Measurements from ENCODE around the gene RFX3.

RFX3 gene

DNA sequence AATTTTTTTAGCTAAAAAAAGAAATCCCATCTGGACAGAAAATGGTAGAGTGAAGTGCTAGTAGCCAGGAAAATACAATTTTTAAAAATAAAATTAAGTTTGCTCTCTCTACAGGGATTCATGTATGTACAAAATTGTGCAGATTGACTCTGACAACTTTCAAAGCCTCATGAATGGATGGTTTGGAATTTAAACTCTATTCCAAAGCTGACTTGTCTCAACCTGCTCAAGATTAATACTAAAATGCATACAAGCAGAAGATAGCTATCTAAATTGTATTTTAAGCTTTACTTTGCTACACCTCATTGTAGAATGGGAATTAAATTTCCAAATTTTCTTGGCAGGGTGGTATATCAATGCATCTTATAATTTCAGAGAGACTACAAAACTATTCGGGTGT lies 257.6 kb downstream of the RFX3 start:
- DNase-seq: no peak

DNA sequence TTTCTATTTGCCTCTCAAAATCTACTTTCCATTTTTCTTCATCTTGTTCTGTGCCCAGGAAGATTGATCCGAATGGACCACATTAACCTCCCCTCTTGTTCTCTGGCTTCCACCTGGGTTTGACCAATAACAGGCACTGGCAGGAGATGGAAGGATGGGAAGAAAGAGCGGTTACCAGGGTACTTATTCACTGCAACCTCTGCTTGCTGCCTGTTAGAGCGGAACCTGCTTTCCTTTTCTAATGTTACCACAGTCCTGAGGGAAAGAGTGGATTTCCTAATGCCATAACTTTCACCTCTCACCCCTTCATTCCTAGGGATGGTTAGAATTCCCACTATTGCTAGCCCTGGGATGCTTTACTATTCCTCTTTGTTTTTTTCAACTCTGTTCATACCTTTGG lies 262.1 kb downstream of the RFX3 start:
- no peak for DNase-seq

DNA sequence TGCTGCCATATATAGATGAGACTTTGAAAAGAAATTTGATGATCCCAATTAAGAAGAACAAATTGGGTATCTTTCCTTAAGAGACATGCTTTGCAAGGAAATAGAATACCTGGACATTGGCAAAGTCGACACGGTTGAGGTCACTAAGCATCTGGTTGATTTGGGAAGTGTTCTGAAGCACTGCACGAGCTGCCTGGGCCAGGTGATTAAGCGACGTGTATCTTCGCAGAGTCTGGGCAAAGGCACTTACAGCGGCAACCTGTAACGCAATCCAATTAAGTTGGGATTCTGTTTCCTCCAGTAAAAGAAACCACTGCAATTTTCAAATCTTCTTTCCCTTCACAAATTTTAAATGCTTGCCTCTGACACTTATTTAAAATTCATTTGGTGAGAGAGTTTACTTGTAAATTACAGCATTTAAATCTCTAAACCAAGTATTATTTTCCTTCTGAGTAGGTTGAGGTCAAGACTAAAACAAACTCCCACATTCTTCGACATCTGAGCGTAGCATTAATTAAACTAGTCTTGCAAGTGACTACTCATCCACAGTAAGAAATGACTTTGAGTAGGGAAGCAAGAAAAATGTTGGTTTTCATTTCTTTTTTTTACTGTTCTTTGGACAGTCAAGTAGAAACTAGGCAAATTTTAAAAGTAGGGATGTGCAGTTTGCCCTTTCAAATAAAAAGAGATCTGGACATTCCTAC lies 262.8 kb downstream of the RFX3 start:
- no peak for DNase-seq

DNA sequence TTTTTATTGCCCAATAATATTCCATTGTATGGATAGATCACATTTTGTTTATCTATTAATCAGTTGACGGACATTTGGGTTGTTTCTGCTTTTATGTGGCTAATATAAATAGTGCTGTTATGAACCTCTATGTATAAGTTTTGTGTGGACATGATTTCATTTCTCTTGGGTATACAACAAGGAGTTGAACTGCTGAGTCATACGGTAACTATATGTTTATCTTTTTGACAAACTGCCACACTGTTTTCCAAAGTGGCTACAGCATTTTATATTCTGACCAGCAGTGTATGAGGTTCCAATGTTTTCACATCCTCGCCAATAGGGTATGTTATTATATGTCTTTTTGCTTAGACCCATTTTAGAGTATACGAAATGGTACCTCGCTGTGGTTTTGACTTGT lies 264.3 kb downstream of the RFX3 start:
- DNase-seq: no peak

DNA sequence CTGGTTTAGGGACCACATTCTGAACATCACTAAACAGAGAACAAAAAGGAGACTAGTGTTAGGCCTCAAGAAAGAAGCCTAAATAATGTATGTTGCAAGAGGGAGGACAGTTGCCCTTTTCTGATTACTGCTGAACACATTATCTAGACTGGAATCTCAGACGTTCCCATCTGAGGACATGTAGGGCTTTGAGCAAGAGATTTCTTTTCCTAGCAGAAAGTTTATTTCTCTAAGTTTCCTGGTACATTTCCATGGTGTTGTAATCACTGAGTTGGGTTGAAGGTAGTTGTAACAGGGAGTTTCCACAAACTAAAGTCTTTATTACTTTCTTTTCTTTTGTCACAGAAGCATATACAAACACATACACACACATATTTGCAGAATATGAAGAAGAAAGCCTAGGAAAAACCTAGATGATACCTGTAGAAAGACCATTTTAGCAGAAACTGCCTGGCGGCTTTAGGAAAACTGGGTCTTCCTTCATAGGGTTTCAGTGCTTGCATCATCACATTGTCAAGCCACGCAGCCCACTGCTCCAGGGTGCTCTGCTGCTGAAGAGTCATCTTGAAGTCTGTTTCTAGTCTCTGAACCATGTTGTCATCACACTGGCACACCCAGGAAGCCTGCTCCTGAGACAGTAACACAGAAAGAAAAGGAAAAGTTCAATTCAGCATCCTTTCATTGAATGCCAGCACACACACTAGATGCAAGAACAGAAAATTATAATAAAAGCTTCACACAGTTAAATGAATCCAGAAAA lies 269.1 kb downstream of the RFX3 start:
- no peak for DNase-seq

DNA sequence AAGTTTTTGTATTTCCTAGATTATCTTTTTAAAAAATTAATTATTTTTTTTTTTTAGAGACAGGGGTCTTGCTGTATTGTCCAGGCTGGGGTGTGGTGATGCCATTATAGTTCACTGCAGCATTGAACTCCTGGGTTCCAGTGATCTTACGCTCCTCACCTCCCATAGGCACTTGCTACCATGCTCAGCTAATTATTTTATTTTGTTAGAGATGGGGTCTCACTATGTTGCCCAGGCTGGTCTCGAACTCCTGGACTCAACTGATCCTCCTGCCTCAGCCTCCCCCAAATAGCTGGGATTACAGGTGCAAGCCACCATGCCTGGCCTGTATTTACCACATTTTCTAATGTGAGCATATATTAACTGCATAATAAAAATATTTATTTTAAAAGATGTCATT lies 274.5 kb downstream of the RFX3 start:
- no peak for DNase-seq

DNA sequence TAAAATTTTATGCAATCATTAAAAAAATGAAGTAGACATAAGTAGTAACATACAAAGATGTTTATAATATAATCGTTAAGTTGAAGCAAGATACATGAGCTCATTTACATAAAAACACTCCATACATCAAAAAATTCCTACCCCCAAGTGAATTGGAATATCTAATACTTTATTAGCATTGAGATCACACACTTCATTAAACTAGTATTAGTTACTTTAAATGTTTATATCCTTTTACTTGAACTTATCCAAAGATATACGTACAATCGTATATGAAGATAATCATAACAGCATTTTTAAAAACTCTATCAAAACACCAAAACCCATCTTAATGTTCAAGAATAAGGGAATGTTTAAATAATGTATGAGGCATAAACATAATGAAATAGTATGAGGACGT lies 275.1 kb downstream of the RFX3 start:
- DNase-seq: no peak

DNA sequence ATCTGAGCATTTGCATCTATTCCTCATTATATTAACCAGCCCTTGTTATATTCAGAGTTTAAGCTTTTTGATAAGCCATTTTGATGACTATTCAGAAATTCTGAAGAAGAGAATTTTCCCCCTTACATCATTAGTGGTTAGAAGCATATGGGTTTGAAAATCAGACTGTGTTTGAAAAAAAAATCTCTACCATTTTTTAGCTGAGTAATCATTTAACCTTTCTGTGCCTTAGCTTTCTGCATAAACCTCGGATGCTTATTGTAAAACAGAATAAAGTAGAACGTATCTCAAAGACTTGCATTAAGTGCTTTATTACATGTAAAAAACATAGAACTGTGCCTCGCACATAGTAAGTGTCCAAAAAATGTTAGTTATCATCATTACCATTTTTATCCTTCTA lies 278.6 kb downstream of the RFX3 start:
- DNase-seq: no peak

DNA sequence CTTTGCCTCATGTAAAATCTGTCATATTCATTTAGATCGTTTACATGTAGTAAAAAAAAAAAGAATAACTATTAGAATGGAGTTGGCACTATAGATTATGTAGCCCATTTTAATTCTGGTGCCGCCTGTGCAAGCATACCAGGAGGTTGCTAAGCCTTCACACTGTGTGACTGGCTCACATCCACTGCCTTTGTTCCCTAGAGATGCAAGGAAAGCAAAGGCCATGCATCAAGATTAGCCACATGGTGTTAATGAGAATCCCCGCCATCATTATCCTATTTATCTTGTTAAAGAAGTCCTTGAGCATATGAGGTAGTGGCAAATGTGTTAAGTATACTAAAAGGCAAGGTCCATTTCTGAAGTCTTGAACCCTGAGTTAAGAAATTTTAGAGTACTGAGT lies 279.6 kb downstream of the RFX3 start:
- DNase-seq: no peak

DNA sequence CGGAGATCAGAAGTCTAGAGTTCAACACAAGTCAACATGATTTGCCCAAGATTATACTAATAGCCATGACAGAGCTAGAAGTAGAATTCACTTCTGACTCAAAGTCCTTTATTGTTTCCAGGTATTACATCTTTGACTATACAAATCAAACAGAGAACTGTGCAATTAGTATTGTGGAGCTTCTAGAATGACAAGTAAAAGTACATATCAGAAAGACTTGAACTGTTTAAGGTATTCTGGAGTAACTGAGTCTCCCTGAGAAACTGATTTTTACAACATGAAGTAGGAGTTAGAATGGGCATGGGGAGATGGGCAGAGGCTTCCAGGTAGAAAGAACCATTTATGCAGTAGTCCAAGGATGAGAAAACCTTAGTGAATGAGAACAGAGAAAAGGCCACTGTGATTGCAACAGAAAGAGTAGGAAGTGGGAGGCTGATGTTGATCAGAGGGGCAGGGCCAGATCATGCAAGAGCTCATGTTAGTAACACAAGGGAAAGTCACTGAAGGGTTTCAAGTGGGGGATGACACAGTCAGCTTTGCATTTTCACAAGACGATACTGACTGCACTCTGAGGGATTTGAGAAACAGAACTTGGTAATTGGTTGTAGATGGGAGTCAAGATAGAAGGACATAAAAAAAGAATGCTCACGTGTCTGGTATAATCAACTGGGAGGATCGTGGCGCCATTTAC lies 280.7 kb downstream of the RFX3 start:
- no peak for DNase-seq

DNA sequence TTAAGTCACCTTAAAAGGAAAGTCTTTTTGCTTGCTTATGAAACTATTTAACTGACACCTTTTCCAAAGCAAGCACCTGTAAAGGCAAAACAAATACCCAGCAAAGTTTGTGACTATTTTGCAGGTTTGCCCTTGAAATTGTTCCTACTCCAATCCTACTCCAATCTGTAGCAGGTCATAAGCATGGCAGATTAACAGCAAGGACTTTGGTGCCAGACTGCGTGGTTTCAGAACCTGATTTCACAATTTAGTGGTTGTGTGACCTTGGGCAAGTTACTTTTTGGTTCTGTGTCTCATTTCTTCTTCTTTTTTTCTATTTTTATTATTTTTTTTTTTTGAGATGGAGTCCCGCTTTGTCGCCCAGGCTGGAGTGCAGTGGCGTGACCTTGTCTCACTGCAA lies 282.1 kb downstream of the RFX3 start:
- no peak for DNase-seq

DNA sequence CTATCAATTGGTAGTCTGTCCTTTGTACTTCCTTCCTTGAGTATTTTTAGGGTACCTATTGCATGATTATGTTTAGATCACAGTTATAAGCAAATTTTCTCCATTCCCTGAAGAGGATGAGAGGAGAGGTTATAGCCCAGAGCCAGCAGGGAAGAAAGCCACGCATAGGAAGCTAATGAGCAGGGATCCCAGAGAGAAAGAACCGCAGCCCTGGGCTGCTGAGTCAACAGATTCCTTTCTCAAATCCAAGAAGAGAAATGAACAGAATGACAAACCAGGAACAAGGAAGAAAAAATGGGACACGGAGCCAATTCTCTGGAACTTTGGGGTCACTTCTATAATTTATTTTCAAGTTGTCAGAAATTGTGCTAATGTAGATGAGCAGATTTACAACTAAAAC lies 284.5 kb downstream of the RFX3 start:
- no peak for DNase-seq

DNA sequence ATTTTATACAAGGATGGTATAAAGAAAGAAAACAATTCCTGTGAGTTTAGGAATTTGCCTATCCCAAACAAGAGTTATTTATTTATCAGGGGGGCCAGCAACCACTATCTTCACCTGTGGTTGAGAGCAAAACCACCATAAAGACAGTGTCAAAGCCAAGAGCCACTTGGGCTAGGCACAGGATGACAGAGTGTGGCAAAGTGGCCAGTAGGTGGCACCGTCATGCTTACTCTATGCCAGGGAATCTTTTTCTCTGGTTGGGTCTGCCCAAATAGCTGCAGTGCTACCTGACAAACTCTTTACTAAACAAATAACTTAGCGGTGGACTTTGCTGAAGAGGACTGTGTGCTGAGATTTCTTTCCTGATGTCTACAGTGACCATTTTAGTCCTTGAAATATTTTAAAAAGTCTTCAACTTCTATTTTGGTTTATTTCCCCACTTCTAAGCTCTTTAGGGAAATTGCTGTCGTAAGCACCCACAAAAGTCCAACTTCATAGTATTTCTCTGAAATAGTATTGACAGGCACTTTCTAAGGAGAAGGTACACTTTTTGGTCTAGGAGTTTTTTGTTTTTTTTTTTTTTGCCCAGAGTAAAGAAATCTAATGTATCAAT lies 285.0 kb downstream of the RFX3 start:
- peak; percentile 22 for DNase-seq

DNA sequence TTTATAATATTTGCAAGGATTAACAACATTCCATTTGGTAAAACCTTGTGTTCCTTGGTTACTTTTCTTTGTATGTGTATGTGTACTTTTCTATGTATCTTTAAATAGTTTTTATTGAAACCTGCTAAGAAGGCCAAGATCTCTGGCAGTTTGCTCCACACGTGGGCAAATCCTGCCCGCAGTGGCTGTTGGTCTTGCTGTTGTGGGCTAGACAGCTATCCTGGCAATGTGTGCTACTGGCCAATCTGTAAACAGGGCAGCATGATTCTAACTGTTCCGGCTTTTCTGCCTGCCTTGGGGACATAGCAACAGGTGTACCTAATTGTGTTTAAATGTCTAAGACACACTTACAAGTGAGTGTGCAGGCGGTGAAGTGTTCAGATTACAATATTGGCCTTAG lies 286.6 kb downstream of the RFX3 start:
- DNase-seq: no peak

DNA sequence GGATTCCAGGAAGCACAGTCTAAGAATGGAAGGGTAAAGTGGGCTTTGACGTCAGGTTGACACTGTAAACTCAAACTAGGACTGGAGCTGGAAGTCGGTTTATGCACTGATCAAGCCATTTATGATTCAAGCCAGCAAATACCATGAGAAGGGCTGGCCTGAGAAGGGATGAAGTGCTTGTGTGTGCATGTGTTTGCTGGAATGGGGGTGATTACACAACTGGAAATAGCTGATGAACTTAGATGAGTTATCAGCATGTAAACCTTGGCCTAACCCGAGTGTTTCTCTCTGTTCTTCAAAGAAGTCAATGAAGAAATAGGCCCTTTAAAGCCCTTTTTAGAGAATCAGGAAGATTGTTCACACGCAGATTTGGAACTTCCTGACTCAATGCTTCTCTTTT lies 287.6 kb downstream of the RFX3 start:
- no peak for DNase-seq

DNA sequence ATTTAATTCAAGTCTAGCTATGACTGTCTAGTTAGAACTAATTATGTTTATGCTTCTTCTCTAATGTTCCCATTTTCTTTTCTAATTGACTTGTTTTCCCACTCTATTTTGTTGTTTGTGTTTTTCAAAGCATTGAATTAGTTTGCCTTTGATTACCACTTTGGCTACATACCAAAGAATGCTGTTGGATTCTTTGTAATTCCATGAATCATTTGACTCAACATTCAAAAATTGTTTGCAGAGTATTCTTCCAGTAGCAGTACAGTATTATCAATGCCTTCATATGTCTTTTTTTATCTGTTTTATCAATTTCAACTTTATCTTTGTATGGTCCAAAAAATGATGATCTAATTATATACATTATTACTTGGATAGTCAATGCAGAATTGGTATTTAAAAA lies 288.7 kb downstream of the RFX3 start:
- no peak for DNase-seq

DNA sequence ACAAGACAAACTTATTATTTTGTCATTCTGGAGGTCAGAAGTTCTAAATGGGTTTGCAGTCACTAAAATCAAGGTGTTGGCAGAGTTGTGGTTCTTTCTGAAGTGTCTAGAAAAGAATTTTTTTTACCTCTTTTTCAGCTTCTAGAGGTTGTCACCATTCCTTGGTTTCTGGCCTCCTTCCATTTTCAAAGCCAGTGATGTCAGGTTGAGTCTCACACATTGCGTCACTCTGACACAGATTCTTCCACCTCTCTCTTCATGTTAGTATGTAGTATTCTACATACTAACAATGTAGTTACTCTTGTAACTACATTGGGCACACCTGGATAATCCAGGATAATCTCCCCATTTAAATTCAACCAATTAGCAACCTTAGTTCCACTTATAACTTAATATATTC lies 290.3 kb downstream of the RFX3 start:
- DNase-seq: no peak

DNA sequence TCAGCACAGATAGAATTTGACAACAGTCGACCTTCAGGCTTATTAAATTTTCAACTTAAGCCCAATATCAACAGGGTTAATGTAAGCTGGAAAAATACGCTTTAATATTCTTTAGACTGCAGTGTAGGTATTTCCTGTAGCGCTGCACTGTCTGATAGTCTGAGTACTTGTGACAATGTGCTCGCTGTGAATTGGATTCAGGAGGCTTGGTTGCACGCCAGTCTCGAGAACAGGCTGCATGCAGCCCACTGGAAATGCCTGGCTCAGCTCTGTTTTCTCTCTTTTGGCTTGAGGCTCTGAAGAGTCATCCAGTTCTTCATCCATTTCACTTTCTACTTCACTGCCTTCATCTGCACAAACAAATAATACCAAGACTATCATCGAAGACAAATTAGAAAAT lies 300.9 kb downstream of the RFX3 start:
- DNase-seq: no peak

DNA sequence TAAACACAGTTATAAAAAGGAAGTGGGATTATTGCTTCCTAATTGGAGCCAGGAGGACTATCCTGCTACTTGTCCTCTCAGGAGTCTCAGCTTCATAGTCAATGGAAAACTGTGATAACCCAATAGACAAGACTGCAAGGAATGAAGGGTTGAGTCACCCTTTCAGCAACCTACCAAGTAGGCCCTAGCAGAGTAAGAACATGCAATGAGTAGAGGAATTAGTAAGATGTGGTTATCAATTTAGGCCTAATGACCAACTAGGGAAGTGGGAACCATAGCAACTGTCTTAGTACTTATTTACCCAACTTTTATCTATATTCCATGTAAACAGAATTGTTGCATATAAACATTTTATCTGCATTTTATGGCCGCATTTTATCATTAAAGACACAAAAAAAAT lies 310.1 kb downstream of the RFX3 start:
- DNase-seq: no peak

DNA sequence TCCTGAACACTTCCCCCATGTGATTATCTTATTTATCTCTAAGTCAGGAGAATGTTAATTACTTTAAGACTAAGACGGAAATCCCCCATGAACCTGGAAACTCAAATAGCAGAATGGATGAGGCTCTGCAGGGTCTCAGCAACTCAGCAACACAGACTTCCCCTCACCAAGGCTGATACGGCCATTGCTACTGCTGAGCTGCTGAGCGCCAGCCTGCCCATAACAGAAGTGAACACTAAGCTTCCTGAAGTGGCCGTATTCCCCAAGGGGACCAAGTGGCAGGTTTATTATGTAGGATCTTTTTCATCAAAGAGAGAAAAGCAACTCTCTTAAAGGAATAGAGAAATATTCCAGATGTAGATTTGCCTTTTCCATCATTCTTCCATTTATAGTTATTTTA lies 311.1 kb downstream of the RFX3 start:
- DNase-seq: no peak

DNA sequence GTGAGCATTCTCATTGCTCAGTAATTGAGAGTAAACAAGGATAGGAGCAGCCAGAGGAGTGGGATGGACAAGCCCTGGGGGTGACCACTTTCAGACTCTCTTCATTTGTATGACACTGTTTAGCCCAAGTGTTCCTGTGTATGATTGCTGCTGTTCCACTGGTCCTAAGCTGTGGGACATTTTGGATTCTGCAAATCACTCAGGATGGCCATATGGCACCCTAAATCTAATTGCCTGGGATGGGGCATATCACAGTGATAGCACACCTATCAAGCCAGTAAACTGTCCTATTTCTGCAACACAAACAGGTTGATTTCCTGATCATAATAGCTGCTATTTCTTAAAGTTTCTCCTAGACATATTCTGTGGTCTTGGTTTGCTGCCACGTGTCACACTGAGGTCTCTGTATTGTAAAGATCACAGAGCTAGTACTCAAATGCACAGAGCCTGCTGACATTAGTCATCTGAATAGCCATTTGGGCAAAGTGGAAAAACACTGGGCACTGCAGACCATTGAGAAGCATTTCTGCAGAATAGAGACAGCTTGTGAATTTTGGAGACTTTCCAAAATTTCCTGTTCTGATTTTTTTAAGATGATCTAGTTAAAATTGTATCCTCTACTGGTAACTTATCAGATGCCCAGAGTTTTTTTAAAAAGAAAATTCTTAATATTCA lies 320.2 kb downstream of the RFX3 start:
- DNase-seq: no peak

DNA sequence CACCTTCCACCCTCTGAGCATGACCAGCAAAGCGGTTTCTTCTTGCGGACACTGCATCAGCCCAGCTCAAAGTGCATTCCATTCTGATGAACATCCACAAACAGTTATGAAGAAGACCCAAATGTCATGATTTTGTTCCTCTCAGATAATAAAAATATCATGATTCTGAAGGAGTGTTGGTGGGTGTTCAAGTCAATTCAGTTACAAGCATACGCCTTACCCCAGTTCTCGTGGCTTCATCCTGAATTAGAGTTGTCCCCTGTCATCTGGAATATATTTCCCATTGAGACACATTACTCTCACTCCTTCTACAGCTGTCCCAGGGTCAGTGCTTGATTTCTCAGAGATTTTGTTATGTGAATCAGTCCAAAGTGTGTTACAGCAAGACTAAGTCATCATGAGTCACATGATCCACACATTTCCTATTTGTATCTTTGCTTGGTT lies 325.4 kb downstream of the RFX3 start:
- no peak for DNase-seq

DNA sequence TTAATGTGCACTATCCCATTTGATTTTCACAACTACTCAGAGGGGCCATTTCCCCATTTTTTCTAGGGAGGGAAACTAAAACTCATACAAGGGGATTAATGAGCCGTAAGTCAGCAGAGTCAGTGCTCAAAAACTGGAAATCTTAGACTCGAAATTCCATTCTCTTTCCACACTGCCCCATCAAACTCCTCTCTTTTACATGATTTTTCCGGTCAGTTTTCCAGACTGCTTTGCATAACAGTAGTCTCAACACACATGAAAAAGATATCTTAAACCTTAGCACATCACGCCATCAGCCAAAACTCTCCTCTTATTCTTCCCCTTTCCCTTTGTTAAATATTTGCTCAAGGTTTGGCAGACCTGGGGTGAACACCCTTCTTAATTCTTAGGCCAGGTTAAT lies 332.0 kb downstream of the RFX3 start:
- no peak for DNase-seq

All from NCI-H510A (cell line).